ENCODE results near the gene SEMA3E. TPM values are rescaled to one million over a fixed set of nuclear protein-coding genes. Genes with fewer than 3 reads are reported as not detected.
A peak's percentile ranks its signal among the peaks of the same experiment; 100 is the strongest.
"Not testable (repeated sequence)": the region's sequence is repeated elsewhere in the genome, so short reads cannot be mapped to it uniquely, and the experiment has no call there.

The SEMA3E gene
- total RNA-seq, 6 experiments from 2014 or later: not detected

DNA sequence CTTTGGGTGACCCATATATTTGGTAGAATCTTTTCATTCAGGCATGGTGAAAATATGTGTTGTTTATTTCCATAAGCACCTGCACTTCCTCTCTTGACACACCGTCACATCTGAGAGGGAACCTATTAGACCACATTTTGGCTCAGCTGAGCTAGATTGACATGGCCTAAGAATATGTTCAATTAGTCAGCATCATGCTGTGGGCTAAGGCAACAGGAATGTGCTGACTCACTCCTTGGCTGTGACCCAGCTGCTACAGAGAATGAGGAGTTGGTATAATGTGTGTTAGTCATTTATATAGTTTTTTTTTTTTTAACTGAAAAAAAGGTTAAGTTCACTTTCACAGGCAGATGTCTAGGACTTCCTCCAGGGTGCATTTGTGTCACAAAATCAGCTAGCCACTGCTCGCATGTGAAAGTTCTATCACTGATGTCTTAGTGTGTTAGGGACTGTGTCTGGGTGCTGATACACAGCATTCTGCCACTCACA, 180.6 kb downstream of the SEMA3E start:
- TF ChIP-seq, protein P1, sequence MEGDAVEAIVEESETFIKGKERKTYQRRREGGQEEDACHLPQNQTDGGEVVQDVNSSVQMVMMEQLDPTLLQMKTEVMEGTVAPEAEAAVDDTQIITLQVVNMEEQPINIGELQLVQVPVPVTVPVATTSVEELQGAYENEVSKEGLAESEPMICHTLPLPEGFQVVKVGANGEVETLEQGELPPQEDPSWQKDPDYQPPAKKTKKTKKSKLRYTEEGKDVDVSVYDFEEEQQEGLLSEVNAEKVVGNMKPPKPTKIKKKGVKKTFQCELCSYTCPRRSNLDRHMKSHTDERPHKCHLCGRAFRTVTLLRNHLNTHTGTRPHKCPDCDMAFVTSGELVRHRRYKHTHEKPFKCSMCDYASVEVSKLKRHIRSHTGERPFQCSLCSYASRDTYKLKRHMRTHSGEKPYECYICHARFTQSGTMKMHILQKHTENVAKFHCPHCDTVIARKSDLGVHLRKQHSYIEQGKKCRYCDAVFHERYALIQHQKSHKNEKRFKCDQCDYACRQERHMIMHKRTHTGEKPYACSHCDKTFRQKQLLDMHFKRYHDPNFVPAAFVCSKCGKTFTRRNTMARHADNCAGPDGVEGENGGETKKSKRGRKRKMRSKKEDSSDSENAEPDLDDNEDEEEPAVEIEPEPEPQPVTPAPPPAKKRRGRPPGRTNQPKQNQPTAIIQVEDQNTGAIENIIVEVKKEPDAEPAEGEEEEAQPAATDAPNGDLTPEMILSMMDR (IDR thresholded peaks at IDR 0.05): peak; percentile 38; the same call in 1 of the 2 replicates
- DNase-seq: peak; percentile 98
- Mint-ChIP-seq H3K9me3 (no peaks in the 10 kb centered on the region), H3K4me3 (peak overlapping the region; percentile 70), H3K36me3 (ENCODE audit: low read depth) (no peaks in the 10 kb centered on the region), H3K27ac (peak overlapping the region; percentile 88), H3K4me1 (ENCODE audit: low read depth) (peaks cover 19% of the 10 kb centered on the region), H3K27me3 (ENCODE audit: insufficient read depth) (peaks cover 23% of the 10 kb centered on the region)

DNA sequence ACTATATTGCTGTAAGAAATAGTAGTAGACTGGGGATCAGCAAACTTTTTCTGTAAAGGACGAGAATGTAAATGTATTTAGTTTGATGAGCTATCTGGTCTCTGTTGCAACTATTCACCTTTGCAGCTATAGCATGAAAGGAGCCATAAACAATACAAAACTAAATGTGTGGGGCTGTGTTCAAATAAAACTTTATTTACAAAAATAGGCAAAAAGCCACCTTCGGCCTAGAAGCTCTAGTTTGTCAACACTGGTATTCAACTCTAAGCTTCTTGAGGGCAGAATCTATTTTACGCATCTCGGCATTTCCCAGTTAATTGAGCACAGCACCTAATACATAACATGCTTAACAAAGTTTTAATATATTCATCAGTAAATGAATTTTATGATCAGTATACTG, 181.4 kb downstream of the SEMA3E start:
- TF ChIP-seq, protein P1 (IDR thresholded peaks at IDR 0.05): no peak
- peaks cover 19% of the 10 kb centered on the region for H3K4me1 Mint-ChIP-seq (ENCODE audit: low read depth)
- H3K36me3 Mint-ChIP-seq (ENCODE audit: low read depth): no peaks in the 10 kb centered on the region
- H3K9me3 Mint-ChIP-seq: no peaks in the 10 kb centered on the region
- DNase-seq: no peak
- peaks cover 16% of the 10 kb centered on the region for H3K27me3 Mint-ChIP-seq (ENCODE audit: insufficient read depth)
- no peak overlapping the region for H3K27ac Mint-ChIP-seq
- H3K4me3 Mint-ChIP-seq: no peak overlapping the region

DNA sequence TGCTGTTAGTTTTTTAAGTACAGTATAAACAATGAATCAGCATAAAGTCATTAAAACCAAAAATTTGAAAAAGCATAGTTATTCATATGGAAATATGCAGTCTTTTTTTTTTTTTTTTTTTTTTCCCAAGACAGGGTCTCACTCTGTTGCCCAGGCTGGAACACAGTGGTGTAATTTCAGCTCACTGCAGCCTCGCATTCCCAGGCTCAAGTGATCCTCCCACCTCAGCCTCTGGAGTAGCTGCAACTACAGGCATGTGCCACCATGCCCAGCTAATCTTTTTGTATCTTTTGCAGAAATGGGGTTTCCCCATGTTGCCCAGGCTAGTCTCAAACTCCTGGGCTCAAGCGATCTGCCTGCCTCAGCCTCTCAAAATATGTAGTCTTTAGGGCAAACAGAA, 182.0 kb downstream of the SEMA3E start:
- H3K9me3 Mint-ChIP-seq: no peaks in the 10 kb centered on the region
- DNase-seq: no peak
- TF ChIP-seq, protein P1 (IDR thresholded peaks at IDR 0.05): no peak
- no peak overlapping the region for H3K4me3 Mint-ChIP-seq
- no peaks in the 10 kb centered on the region for H3K36me3 Mint-ChIP-seq (ENCODE audit: low read depth)
- no peak overlapping the region for H3K27ac Mint-ChIP-seq
- H3K27me3 Mint-ChIP-seq (ENCODE audit: insufficient read depth): peaks cover 16% of the 10 kb centered on the region
- H3K4me1 Mint-ChIP-seq (ENCODE audit: low read depth): peaks cover 19% of the 10 kb centered on the region

DNA sequence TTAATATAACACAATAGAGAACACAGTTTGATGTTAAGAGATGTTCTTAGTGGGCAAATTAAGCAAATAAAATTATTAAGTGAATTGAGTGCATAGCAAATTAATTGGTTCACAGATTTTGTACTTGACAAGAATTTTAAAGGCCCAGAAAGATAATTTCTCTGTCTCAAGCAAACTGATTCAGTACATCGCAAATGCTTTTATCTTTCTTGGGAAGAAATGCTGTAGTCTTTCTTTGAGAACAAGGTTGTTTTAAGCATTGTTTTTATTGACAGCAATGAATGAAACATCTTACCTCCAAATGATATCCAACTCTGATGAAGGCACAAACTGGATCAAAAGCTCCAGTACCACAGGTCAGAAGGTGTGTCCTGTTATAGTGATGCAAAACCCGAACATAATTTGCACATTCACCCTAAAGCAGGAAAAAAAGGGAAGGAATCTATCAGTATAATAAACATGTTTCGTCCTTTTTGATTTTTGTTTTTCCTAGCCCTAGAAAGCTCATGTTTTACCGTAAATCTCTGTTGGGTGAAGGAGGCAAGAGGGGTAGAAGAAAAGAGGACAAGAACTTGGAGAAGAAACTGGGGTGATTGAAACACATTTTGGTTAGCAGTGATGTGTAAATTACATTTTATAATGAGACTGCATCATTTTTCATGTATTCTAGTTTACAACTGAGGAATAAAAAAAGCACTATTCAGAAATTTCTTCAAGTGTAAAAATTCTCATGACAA, 182.6 kb downstream of the SEMA3E start:
- DNase-seq: no peak
- peaks cover 19% of the 10 kb centered on the region for H3K4me1 Mint-ChIP-seq (ENCODE audit: low read depth)
- no peaks in the 10 kb centered on the region for H3K9me3 Mint-ChIP-seq
- H3K4me3 Mint-ChIP-seq: no peak overlapping the region
- peaks cover 17% of the 10 kb centered on the region for H3K27me3 Mint-ChIP-seq (ENCODE audit: insufficient read depth)
- H3K36me3 Mint-ChIP-seq (ENCODE audit: low read depth): no peaks in the 10 kb centered on the region
- no peak overlapping the region for H3K27ac Mint-ChIP-seq
- TF ChIP-seq, protein P1 (IDR thresholded peaks at IDR 0.05): no peak

DNA sequence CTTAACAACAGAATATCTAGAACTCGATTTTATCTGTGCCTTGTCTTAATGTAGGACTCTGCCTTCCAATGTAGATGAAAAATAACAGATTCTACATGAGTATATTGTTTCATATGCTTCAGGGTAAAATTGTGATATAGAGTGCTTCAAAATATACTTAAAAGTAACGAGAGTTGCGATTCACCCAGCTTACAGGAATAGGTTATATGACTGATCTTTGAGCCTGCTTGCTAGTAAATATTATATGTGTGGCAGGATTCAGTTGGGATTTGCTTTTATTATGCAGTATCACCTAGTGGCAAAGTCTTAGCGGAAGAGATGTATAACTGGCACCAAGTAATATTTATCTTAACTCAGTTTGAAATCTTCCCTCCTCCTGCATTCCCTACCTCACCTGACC, 183.3 kb downstream of the SEMA3E start:
- Mint-ChIP-seq H3K36me3 (ENCODE audit: low read depth) (no peaks in the 10 kb centered on the region), H3K27ac (no peak overlapping the region), H3K4me1 (ENCODE audit: low read depth) (peaks cover 19% of the 10 kb centered on the region), H3K27me3 (ENCODE audit: insufficient read depth) (peaks cover 21% of the 10 kb centered on the region), H3K4me3 (no peak overlapping the region), H3K9me3 (no peaks in the 10 kb centered on the region)
- DNase-seq: no peak
- TF ChIP-seq, protein P1 (IDR thresholded peaks at IDR 0.05): no peak

DNA sequence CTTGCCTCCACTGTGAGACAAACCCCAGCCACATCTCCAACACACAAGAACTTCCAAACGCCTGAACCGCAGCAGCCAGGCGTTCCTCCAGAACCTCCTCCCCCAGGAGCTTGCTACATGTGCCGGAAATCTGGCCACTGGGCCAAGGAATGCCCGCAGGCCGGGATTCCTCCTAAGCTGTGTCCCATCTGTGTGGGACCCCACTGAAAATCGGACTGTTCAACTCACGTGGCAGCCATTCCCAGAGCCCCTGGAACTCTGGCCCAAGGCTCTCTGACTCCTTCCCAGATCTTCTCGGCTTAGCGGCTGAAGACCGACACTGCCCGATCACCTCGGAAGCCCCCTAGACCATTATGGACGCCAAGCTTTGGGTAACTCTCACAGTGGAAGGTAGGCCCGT, 187.1 kb downstream of the SEMA3E start:
- not testable (repeated sequence) for DNase-seq; H3K9me3 Mint-ChIP-seq; H3K36me3 Mint-ChIP-seq (ENCODE audit: low read depth); H3K4me3 Mint-ChIP-seq; H3K27ac Mint-ChIP-seq; H3K4me1 Mint-ChIP-seq (ENCODE audit: low read depth)
- H3K27me3 Mint-ChIP-seq (ENCODE audit: insufficient read depth): peaks cover 24% of the 10 kb centered on the region

DNA sequence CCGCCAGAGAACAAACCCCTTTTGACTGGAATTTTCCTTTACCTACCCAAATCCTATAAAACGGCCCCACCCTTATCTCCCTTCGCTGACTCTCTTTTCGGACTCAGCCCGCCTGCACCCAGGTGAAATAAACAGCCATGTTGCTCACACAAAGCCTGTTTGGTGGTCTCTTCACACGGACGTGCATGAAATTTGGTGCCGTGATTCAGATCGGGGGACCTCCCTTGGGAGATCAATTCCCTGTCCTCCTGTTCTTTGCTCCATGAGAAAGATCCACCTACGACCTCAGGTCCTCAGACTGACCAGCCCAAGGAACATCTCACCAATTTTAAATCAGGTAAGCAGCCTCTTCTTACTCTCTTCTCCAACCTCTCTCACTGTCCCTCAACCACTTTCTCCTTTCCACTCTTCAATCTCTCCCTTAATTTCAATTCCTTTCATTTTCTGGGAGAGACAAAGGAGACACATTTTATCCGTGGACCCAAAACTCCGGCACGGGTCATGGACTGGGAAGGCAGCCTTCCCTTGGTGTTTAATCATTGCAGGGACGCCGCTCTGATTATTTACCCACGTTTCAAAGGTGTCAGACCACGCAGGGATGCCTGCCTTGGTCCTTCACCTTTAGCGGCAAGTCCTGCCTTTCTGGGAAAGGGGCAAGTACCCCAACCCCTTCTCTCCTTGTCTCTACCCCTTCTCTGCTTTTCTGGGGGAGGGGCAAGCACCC, 188.8 kb downstream of the SEMA3E start:
- H3K36me3 Mint-ChIP-seq (ENCODE audit: low read depth); DNase-seq; H3K27ac Mint-ChIP-seq; H3K4me1 Mint-ChIP-seq (ENCODE audit: low read depth); H3K9me3 Mint-ChIP-seq; H3K4me3 Mint-ChIP-seq: not testable (repeated sequence)
- peaks cover 22% of the 10 kb centered on the region for H3K27me3 Mint-ChIP-seq (ENCODE audit: insufficient read depth)

DNA sequence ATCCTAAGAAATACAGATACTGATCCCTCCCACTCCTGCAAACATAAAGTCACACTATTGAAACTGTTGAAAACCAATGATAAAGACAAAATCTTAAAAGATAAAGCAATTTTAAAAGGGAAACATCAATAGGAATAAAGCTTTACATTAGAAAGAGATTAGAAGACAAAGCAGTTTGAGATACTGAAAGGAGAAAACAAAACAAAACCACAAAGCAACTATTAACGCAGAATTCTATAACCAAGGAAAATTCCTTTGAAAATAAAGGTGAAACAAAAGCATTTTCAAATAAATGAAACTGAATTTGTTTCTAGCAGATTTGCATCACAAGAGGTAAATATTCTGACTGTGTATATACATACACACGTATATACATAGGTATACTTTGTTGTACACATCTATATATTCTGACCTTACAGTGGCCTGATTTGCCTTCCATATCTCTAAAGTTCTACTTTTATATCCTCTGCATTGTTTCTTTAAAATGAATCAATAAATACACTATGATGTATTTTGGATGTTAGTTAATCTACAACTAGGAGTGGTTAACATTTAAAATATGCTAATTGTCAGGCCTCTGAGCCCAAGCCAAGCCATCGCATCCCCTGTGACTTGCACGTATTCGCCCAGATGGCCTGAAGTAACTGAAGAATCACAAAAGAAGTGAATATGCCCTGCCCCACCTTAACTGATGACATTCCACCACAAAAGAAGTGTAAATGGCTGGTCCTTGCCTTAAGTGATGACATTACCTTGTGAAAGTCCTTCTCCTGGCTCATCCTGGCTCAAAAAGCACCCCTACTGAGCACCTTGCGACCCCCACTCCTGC, 189.6 kb downstream of the SEMA3E start:
- not testable (repeated sequence) for H3K4me1 Mint-ChIP-seq (ENCODE audit: low read depth); H3K9me3 Mint-ChIP-seq; H3K4me3 Mint-ChIP-seq; H3K27ac Mint-ChIP-seq; H3K36me3 Mint-ChIP-seq (ENCODE audit: low read depth); DNase-seq
- H3K27me3 Mint-ChIP-seq (ENCODE audit: insufficient read depth): peaks cover 22% of the 10 kb centered on the region

Data from HFFc6 (cell line).